Fibroblast of lung (primary cell): ENCODE measurements around the gene SGCA.

Experiments used
- CTCF ChIP-seq, 2 donors: IDR thresholded peaks in 1 of 2; conservative IDR thresholded peaks in 1 of 2; 1 replicate in 1 of 2; 2 replicates in 1 of 2; pipeline ENCODE4 v1.5.1; 2011 to 2012; ENCODE audit warnings: low read length in 2 of 2, control low read depth in 1 of 2, inconsistent platforms in 1 of 2, low read depth in 1 of 2, mild to moderate bottlenecking in 1 of 2
- EZH2 ChIP-seq: IDR thresholded peaks from 2 replicates; pipeline ENCODE4 v1.5.1; 2012; ENCODE audit warnings: low read length, control low read depth, mild to moderate bottlenecking; ENCODE audit errors: missing control alignments

DNA sequence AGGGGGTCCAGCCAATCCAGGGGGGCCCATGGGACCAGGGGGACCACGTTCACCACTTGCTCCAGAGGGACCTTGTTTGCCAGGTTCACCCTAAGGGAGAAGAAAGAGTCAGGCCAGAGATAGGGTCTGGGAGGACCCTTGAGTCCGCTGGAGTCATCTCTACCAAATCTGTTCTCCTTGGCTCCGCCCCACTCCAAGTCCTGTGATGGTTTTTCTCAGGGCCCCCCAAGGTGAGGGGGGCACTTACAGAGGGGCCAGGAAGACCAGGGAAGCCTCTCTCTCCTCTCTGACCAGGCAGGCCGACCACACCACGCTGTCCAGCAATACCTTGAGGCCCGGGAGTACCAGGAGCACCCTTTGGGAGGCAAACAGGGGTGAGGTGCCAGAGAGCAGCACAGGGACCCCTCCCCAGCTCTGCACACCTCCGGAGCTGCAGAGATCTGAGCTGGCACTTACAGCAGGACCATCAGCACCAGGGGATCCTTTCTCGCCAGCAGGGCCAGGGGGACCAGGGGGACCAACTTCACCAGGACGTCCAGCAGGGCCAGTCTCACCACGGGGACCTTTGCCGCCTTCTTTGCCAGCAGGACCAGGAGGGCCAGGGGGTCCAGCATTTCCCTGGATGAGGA lies 23.2 kb downstream of the SGCA start:
- TF ChIP-seq CTCF (conservative IDR thresholded peaks at IDR 0.05 in 1 of 2, IDR thresholded peaks at IDR 0.05 in 1 of 2; ENCODE audit: low read depth in 1 of 2, low read length in 2 of 2) (no peak), EZH2 (no peak)
